Vagina (tissue), 2 donors: ENCODE results near the gene ALOX15B.

ENCODE experiments used
- CTCF ChIP-seq, 3 experiments: fragments of 450-650 bp in 2 of 3; fragments of 200-600 bp in 1 of 3; sonication (generic) in 1 of 3; IDR thresholded peaks; one replicate each; pipeline ENCODE4 v1.5.1; 2017 to 2019; ENCODE audit warnings: antibody characterized with exemption in 3 of 3, mild to moderate bottlenecking in 2 of 3, moderate library complexity in 2 of 3
- POLR2AphosphoS5 ChIP-seq, 2 donors: sonication (generic); formaldehyde crosslinking; IDR thresholded peaks; one replicate each; pipeline ENCODE4 v1.9.0; 2017; ENCODE audit warnings: antibody characterized with exemption in 2 of 2, mild to moderate bottlenecking in 2 of 2, low read depth in 1 of 2; ENCODE audit not compliant: insufficient read depth in 1 of 2

GRCh38 chr17:8032442-8032841 is 6.4 kb upstream of the ALOX15B start:
- TF ChIP-seq POLR2AphosphoS5 (IDR thresholded peaks at IDR 0.05; ENCODE audit: insufficient read depth in 1 of 2, low read depth in 1 of 2) (no peak), CTCF (IDR thresholded peaks at IDR 0.05) (no peak)
